Dedifferentiated amniotic fluid mesenchymal stem cell (primary cell): ENCODE data around the gene SCAMP5.

Experiments
- DNase-seq: peaks from one replicate; pipeline ENCODE4 v3.0.0-alpha.2; 2016; ENCODE audit errors: extremely low spot score

SCAMP5 gene

DNA sequence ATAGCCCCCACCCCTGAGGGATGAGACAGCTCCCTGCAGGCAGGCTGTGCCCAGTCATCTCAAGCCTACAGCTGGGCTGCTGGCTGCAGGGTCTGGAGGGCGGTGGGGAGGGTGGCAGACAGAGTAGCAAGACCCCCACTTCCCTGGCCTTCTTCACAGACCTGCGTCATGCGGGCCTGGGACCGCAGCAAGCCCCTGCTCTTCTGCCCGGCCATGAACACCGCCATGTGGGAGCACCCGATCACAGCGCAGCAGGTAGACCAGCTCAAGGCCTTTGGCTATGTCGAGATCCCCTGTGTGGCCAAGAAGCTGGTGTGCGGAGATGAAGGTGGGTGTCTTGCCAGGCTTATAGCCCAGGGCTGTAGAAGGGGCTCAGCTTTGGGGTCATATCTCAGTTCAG, 53.0 kb downstream of the SCAMP5 start:
- DNase-seq, result no peak

GRCh38 chr15:75049392-75049791, 54.0 kb downstream of the SCAMP5 start:
- no peak for DNase-seq

GRCh38 chr15:75050283-75050682, 54.9 kb downstream of the SCAMP5 start:
- DNase-seq, result no peak

GRCh38 chr15:75051191-75051608, 55.8 kb downstream of the SCAMP5 start:
- no peak for DNase-seq

DNA sequence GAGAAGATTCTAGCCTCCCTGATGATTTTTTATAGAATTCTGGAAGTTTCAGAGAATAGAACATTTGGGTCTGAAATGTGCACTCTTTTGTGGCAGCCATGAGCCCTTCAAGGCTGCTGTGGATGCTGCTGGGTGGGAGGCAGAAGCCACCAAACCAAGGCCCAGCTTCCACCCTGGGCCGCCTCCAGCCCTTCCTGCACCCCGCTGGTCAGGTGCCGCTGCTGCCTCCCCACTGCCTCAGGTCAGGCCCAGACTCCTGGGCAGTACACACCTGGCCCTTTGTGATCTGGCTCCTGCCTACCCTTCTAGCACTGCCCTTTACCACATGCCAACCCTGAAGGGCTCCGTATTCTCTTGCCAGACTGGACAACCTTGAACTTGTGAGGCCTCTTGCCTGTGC, 56.3 kb downstream of the SCAMP5 start:
- no peak for DNase-seq

DNA sequence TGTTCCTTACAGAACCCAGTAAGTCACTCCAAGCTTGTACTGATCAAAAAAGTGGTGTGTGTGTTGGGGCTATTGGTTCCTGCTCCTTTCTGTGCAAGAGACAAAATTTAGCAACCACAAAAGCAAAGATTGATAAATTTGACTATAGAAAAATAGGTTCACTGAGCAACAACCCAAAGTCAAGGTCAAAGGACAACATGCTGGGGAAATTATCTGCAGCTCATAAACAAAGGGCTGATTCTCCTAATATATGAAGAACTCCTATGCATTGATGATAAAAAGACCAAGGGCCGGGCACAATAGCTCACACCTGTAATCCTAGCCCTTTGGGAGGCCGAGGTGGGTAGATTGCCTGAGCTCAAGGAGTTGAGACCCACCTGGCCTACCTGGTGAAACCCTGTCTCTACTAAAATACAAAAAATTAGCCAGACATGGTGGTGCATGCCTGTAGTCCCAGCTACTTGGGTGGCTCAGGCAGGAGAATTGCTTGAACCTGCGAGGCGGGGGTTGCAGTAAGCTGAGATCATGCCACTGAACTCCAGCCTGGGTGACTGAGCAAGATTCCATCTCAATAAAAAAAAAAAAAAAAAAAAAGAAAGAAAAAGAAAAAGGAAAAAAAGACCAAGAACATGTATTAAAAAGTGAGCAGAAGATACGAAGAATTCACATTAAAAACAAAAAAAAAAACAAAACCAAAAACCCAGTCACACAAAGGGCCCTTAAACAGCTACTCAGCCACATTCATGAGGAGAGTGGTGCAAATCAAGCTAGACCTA, 57.8 kb downstream of the SCAMP5 start:
- no peak for DNase-seq

DNA sequence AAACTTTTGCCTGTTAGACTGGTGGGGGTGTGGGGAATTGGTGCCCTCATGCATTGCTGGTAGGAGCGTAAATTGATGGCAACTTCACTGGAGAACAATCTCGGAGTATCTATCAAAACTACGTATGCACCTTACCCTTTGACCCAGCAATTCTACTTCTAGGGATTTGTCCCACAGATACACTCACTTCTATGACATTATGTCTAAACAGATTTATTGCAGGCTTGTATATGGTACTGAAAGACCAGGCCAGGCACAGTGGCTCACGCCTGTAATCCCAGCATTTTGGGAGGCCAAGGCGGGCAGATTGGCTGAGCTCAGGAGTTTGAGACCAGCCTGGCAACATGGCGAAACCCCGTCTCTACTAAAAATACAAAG, 58.4 kb downstream of the SCAMP5 start:
- DNase-seq, result no peak

- DNase-seq, result no peak
These were observed 59.0 kb downstream of the SCAMP5 start for GRCh38 chr15:75054172-75054897.

GRCh38 chr15:75056036-75056435, 60.7 kb downstream of the SCAMP5 start:
- DNase-seq, result no peak

DNA sequence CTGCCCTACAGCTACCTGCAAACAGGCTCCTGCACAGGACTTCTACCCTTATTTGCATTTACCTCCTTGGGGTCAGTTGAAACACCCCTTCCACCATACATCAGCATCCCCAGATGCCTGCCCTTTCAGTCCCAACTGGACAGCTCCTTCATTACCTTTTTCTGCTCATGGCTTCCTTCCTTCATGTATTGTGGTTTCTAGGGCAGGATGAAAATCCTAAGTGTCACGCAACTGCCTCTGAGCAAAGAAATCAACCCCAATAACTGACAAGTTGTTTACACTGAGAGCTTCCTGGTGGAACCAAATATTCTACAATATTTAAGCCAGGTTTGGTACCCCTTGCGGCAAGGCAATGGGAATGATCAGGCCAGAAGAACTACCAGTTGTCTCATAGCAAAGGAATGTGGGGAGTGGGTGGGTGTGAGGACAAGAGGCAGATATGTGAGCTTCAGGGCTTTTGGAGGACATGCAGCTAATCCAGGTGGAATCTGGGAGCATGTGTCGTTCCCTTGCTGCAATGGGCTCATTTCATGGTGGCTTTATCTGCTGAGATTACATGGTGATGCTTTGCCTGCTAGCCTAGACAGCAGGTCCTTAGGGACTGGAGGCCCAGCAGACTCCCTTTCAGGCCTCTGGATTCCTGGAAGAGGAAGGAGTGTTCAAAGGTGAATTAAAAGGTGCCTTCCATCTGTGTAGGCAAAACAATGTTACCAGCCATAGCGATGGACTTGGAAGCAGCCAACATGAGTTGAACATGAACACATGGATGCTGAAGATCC, 63.0 kb downstream of the SCAMP5 start:
- no peak for DNase-seq

GRCh38 chr15:75059607-75060006, 64.2 kb downstream of the SCAMP5 start:
- no peak for DNase-seq

GRCh38 chr15:75061272-75061671, 65.9 kb downstream of the SCAMP5 start:
- no peak for DNase-seq

GRCh38 chr15:75062706-75063105, 67.3 kb downstream of the SCAMP5 start:
- no peak for DNase-seq

DNA sequence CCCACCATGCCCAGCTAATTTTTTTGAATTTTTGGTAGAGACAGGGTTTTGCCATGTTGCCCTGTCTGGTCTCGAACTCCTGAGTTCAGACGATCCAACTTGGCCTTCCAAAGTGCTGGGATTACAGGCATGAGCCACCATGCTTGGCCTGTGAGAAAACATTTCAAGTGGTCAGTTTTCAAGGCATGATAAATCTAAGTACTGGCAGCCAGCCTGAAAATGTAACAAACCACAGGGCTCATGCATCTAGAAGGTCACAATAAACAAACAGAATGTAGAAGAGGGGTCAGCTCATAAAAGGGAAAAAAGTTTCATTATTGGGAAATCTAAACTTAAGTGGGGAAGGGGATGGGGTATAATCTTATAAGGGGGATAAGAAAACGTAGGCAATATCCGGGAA, 68.0 kb downstream of the SCAMP5 start:
- DNase-seq, result no peak

DNA sequence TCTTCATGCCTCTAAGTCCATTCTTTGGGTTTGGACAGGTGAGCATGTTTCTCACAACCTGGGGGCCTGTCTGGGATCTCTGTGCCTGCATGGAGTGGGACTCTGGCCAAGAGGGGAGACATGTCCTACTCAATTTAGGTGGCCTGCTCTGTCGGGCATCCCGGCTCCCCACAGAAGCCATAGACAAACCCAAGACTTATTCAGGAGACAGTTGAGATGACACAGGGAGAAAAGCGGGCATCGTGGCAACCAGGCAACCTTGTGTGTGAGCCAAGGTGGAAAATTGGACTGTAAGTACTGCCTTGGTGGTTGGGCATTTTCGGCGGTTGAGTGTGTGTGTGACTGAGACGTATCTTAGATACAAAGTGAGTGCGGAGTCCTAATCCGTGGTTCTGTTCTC, 68.5 kb downstream of the SCAMP5 start:
- no peak for DNase-seq

DNA sequence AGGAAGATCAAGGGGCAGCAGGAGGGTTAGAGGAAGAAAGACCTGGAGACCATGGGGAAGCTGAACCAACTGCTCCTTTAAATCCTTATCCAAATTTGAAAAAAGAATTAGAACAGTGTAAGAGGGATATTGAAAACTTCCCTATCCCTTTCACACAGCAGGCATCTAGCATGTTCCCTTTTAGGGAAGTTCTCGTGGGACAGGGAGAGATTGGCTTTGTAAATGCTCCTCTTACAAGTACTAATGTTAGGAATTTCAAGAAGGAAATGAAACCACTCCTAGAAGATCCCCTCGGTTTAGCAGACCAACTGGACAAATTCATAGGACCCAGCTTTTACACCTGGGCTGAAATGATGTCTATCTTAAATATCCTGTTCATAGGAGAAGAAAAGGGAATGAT, 69.5 kb downstream of the SCAMP5 start:
- no peak for DNase-seq

DNA sequence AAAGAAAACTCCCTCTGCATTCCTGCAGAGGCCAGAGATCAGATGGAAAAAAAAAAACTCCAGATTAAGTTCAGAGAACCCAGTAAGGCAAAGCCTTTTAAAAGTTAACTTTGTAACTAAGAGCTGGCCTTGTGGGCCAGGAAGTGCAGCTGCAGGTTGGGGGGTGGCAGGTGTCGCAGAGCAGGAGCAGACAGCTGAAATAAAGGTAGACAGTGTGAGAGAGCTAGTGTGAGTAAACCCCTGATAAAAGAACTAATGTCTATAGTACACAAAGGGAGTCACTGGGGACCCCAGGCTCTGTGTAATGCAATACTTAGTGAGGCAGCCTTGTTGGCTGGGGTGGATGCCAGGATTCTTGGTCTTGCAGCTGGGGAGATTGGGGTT, 70.1 kb downstream of the SCAMP5 start:
- DNase-seq, result no peak

DNA sequence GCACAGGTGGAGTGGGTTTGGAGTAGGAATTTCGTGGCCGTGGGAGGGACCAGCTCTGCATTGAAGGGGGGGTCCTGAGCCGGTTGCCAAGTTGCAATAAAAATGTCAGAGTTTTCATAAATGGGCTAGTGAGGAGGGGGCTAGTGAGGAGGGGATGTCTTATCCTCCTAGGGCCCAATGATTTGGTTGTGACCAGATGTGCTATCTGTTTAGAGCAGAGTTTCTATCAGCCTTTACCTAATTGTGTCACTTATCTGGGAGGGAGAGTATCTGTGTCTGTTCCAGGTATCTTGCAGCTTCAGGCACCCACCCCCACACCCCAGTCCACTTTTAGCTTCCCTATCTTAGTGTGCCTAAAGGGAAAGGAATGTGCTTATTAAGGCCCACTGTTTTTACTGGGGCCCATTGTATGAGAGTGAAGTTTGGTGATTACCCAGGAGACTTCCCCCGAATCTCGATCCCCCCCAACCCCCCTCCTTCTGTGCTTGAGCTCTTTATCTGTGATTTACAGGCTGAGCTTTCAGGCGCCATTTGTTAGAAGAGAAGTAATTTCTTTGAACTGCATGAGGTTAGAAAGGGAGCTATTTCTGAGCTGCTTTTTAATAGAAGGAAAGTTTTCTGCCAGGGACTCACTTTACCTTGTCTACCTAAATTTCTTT, 70.6 kb downstream of the SCAMP5 start:
- DNase-seq, result no peak

GRCh38 chr15:75067123-75067830, 71.9 kb downstream of the SCAMP5 start:
- DNase-seq, result no peak

DNA sequence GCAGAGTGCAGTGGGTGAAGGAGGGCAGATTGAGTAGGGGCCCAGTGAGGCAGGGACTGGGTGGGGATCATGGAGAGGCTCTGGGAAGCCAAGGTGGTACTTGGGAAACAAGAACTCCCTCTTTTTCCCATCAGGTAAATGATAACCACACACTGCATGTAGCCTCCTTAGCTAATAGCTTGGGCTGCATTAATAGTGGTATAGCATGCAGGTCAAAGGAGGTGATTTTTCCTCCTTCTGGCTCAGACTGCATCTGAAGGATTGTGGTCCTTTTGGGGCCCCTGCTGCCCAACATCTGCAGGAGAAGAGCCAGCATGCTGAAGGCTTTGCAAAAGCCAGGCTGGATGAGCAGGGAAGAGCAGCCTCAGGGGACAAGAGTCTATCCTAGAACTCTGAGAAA, 73.4 kb downstream of the SCAMP5 start:
- no peak for DNase-seq

DNA sequence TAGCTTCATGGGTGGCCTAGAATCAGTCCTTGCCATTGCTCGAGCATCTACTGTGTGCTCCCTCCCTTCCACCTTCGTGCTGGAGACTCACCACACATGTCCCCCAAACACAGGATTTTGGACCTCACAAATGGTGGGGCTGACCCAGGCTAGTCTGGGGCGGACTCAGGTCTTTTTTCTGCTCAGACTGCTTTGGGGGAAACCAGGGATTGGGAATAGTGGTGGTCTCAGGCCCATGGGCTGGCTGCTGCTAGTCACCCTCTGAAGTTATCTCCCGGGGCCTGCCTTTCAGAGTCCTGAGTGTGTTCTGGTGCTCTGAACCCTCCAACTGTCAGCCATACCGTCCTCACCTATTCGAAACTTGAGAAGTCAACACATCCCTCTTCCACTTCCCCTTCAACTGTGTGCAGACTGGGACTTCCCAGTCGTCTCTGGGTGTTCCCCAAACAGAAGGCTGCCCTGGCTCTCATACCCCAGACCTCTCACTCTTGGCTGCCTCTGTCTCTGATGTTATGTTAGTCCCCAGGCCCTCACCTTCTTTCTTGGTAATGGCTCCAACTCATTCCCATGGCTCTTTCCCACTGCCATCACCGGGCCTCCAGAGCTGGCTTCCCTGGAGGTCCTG, 74.0 kb downstream of the SCAMP5 start:
- no peak for DNase-seq
